Hypothalamus (tissue), 51 donors: ENCODE measurements around the gene TNFAIP8.

Experiments
- DNase-seq, 51 donors: peaks; one replicate each; lab custom pipeline; 2025; lab: John Stamatoyannopoulos, UW

Gene TNFAIP8

GRCh38 chr5:119345861-119346260 is 10.0 kb upstream of the TNFAIP8 start:
- DNase-seq = no peak

- no peak for DNase-seq
Observed at GRCh38 chr5:119346394-119346793, 9.4 kb upstream of the TNFAIP8 start.

GRCh38 chr5:119347574-119347973 is 8.2 kb upstream of the TNFAIP8 start:
- no peak for DNase-seq

- DNase-seq = no peak
Observed at GRCh38 chr5:119347991-119348390, 7.8 kb upstream of the TNFAIP8 start.

GRCh38 chr5:119353213-119353612 is 2.6 kb upstream of the TNFAIP8 start:
- DNase-seq = no peak

GRCh38 chr5:119353686-119354366 is 2.0 kb upstream of the TNFAIP8 start:
- no peak for DNase-seq

- no peak for DNase-seq
Observed at GRCh38 chr5:119354537-119355243, 1.1 kb upstream of the TNFAIP8 start.

- DNase-seq = no peak
Observed at GRCh38 chr5:119355244-119355638, 578 bp upstream of the TNFAIP8 start.

- no peak for DNase-seq
Observed at GRCh38 chr5:119356612-119357188, 881 bp downstream of the TNFAIP8 start.

- DNase-seq = no peak
Observed at GRCh38 chr5:119357270-119357669, 1.5 kb downstream of the TNFAIP8 start.

- DNase-seq = no peak
Observed at GRCh38 chr5:119357808-119358529, 2.1 kb downstream of the TNFAIP8 start.

GRCh38 chr5:119358530-119358900 is 2.7 kb downstream of the TNFAIP8 start:
- no peak for DNase-seq

GRCh38 chr5:119358901-119359603 is 3.2 kb downstream of the TNFAIP8 start:
- no peak for DNase-seq

- no peak for DNase-seq
Observed at GRCh38 chr5:119359737-119360413, 4.1 kb downstream of the TNFAIP8 start.

GRCh38 chr5:119360905-119361593 is 5.2 kb downstream of the TNFAIP8 start:
- peak in 2 of 51 donors; percentile 2 to 25 for DNase-seq

- DNase-seq = no peak
Observed at GRCh38 chr5:119361594-119362125, 5.8 kb downstream of the TNFAIP8 start.

- no peak for DNase-seq
Observed at GRCh38 chr5:119362714-119363113, 6.9 kb downstream of the TNFAIP8 start.

- DNase-seq = no peak
Observed at GRCh38 chr5:119363271-119363670, 7.5 kb downstream of the TNFAIP8 start.

GRCh38 chr5:119363936-119364335 is 8.1 kb downstream of the TNFAIP8 start:
- no peak for DNase-seq
